Activated CD8-positive, alpha-beta memory T cell treated with anti-CD3 and anti-CD28 coated beads for 4 hours (primary cell): ENCODE data around the gene NTM.

Experiments used
- DNase-seq, 2 donors: peaks; one replicate each; pipeline ENCODE4 v3.0.0-alpha.2; 2020; ENCODE audit warnings: low read depth in 2 of 2

The NTM gene

GRCh38 chr11:131644204-131644795 lies 273.9 kb downstream of the NTM start:
- DNase-seq = no peak

- DNase-seq = no peak
These were observed 274.8 kb downstream of the NTM start for GRCh38 chr11:131645237-131645636.

DNA sequence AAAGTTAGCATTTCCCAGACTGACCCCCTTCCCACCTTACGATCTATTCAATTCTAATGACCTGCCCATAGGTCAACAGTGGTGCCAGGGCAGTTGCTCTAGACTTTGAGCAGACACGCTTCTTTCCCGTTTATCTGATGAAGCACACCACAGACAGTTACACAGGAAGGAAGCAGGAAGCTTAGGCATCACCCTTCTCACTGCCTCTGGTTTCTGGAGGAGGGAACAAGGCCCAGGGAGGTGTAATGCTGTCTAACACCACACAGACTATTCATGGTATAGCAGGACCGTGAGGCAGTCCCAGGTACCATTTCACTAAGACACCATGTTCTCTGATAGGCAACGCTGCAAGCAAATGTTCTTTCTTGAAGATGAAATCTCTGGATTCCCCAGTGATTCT lies 279.4 kb downstream of the NTM start:
- DNase-seq = no peak

DNA sequence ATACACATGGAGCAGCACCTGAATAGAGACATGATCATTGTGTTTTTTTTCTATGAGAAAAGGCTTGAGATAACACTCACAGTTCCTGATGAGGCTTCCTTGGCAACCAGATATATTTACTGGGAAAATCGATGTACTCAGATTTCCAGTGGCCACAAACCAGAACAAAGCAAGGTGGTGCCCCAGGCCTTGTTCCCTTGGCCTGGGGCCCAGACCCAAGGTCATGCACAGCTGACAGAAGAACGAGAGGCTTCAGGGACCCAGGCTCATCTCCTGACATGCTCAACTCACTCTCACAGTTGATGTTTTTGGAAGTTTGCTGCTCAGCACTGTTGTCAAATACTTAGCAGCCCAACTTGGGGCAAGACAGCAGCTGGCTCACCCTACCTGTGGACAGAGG lies 281.8 kb downstream of the NTM start:
- no peak for DNase-seq

DNA sequence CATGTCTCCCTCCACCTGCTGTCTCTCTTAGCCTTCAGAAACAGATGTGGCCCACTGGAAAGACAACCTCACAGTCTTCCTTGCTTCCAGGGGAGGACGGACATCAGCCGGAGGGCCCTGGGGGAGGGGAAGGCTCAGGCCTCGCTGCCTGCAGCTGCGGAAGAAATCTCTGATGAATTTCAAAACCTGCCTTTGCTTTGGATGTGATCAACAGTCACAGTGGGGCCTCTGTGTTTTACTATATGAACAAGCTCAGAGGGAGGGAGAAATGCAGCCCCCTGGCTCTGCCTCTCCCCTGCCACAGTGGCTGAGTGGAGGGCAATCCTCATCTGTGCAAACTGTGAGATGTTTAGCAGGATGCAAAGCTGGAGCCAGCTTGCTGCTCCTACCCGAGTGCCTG lies 282.8 kb downstream of the NTM start:
- DNase-seq = no peak

- DNase-seq = no peak
These were observed 284.4 kb downstream of the NTM start for GRCh38 chr11:131654849-131655248.

DNA sequence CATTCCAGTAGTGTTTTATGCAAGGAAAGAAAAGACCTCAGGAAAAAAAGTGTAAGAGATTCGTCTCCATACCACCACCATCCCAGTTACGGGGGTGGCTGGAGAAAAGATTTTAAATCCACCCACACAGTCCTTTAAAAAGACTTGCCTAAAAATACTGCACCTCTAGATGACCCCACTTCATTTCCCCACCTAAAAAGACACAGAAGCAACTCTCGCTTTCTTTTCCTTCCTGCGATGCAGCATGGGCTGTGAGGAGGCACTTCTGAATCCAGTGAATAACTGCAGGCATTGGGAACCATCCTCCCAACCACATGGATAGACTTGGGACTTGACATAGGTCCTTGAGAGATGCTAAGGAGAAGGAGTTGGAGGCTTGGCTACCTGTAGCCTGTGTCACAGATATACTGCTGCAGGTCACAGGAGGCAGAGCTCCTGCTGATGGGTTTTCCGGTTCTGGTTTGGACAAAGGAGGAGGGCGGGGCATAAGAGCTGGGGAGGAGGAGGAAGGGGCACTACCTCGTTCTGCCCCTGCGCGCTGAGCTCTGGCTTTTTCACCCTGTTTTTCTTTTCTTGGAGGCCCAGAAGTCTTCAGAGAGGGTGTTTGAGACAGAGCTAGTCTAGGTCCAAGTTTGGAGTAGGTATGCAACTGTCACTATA lies 285.9 kb downstream of the NTM start:
- no peak for DNase-seq

DNA sequence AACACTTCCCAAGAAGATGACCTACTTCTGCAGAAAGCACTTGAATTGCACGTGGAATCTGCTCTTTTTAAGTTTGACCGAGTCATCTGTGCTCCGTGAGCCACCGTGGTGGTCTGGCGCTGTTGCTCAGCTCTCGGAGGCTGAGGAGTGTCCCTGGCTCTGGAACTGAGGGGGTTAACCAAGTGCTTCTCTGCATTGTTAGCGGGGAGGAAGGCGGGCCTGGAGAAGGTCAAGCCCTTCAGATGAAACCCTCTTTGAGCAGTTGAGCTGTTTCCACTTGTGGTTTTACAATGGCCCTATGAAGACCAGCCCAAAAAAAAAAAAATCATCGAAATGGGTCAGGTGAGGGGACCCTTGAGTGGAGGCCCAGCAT lies 286.4 kb downstream of the NTM start:
- DNase-seq = no peak

- DNase-seq = no peak
These were observed 288.0 kb downstream of the NTM start for GRCh38 chr11:131658414-131658813.

- DNase-seq = no peak
These were observed 288.5 kb downstream of the NTM start for GRCh38 chr11:131658952-131659351.

GRCh38 chr11:131659931-131660330 lies 289.5 kb downstream of the NTM start:
- DNase-seq = no peak

- no peak for DNase-seq
These were observed 290.7 kb downstream of the NTM start for GRCh38 chr11:131661132-131661531.

GRCh38 chr11:131662317-131662972 lies 292.0 kb downstream of the NTM start:
- DNase-seq = no peak

GRCh38 chr11:131662993-131663392 lies 292.6 kb downstream of the NTM start:
- no peak for DNase-seq

DNA sequence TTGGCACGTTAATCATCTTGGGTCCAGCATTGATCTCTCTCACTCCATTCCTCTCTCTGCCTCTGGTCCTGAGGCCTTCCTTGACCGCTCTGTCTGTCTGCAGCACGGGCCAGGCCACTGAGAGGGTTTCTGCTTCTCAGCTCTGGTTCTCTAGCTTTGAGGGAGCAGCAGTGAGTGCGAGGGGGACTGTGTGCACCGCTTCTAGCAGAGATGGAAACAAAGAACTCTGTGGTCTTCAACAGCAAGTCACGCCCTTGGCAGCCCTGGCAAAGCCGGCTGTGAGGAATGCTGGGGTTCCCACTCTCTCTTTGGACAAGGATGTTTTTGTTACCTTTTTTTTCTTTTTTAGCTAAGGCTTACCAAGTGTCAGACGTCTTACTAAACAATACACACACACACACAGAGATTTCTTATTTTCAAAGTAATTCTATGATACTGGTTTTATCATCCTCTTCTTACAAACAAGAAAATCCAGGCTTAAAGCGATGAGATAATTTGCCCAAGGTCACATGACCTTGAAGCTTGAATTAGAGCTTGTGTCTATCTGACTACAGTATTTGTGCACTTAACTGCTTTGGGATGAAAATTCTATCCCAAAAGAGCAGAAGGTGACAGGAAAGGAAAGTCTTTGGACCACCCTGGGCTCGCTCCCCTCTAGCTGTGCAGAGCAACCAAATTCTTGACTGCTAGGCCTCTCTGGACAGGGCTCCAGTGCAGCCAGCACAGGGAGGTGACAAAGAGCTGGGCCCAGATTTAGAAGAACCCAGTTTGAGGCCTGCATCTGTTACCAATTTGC lies 293.2 kb downstream of the NTM start:
- DNase-seq = no peak

DNA sequence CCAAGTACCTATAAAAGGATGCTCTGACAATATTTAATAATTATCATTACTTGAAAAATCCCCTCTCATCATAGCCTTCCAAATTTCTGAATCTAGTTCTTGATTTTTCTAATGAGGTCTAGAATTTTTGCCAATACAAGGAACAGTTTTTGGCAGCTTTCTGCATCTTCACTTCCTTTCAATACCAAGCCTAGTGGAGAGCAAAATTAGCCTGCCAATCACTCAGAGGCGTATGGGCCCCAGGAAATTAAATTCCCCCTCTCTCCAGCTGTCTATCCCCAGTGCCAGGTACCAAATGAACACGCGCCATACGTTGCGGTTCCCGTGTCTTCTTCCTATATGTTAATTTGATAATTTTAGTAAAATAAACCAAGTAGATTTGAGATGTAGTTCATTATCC lies 293.9 kb downstream of the NTM start:
- no peak for DNase-seq

DNA sequence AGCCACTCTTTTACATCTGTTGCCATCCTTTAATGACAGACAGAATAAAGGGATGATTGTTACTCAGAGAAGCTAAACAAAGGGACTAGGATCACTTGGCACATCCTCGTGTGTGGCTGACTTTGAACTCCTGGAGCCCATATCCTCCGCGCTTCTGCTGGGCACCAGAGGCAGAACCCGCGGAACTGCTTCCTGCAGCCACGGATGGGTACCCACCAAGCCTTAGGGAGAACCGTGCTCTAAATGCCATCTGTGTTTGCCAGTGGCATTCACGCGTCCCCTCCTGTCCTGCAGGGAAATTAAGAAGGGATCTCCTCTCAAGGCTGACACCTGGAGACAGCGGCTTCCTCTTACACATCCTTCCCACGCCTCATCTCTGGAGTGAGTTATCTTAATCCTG lies 294.4 kb downstream of the NTM start:
- no peak for DNase-seq

- no peak for DNase-seq
These were observed 295.0 kb downstream of the NTM start for GRCh38 chr11:131665344-131665968.

DNA sequence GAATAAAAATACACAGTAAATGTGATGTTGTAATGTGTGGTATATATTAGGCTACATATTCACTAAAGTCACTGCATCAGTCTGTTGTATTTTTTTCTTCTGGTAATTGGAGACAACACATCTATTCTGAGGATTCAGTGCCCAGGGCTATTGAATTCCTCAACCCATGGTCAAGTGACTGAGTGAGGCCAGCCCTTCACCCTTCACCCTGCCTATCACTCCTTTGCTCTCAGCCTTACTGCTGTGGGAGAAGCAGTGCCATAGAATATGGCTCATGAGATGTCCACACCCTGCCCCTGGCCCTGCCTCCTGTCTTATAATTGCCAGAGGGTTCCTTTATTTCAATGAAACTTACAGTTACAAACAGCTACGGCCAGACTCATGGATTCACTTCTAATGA lies 295.6 kb downstream of the NTM start:
- DNase-seq = no peak

DNA sequence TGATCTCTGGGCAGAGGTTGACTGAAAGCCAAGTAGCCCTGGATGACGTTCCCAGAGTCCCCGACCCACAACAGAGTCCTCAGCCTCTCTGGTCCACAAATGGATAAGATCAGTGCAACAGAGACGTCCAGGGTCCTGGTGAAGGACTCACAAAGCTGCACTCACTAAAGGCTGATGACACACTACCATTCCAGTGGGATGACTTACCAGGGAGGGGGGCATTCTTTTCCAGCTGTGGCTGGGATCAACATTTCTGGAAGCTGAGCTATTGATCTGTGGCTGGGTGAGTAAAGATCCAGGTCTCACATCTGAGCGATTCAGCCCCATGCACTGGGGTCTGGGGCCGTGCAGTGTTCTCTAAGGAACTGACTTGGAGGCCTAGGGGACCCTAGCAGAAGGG lies 296.2 kb downstream of the NTM start:
- DNase-seq = no peak

- DNase-seq = no peak
These were observed 297.2 kb downstream of the NTM start for GRCh38 chr11:131667566-131667965.
